ENCODE results near the gene MACC1. TPM values are rescaled to one million over a fixed set of nuclear protein-coding genes. Genes with fewer than 3 reads are reported as not detected.
"Not testable (repeated sequence)": the region's sequence is repeated elsewhere in the genome, so short reads cannot be mapped to it uniquely, and the experiment has no call there.

The MACC1 gene
- total RNA-seq, 1 donor from 2014 or later = not detected

GRCh38 chr7:20191391-20191869 lies 25.8 kb downstream of the MACC1 start:
- Histone ChIP-seq H3K36me3 (no peaks in the 10 kb centered on the region), H3K9me3 (no peaks in the 10 kb centered on the region), H3K27ac (no peak overlapping the region), H3K4me3 (no peak overlapping the region), H3K27me3 (no peaks in the 10 kb centered on the region), H3K4me1 (no peaks in the 10 kb centered on the region)
- no peak for DNase-seq (ENCODE audit: low spot score in 2 of 2)
- intact Hi-C loops (cut with DNase I) = no loop called here
- TF ChIP-seq CTCF (IDR thresholded peaks at IDR 0.05) = no peak

GRCh38 chr7:20190560-20191390 lies 26.4 kb downstream of the MACC1 start:
- Histone ChIP-seq H3K36me3 (no peaks in the 10 kb centered on the region), H3K4me1 (no peaks in the 10 kb centered on the region), H3K9me3 (no peaks in the 10 kb centered on the region), H3K27ac (no peak overlapping the region), H3K27me3 (no peaks in the 10 kb centered on the region), H3K4me3 (no peak overlapping the region)
- TF ChIP-seq CTCF (IDR thresholded peaks at IDR 0.05) = no peak
- intact Hi-C loops (cut with DNase I) = no loop called here
- no peak for DNase-seq (ENCODE audit: low spot score in 2 of 2)

GRCh38 chr7:20189852-20190251 lies 27.3 kb downstream of the MACC1 start:
- no peak for TF ChIP-seq CTCF (IDR thresholded peaks at IDR 0.05)
- H3K27me3 ChIP-seq = no peaks in the 10 kb centered on the region
- no peaks in the 10 kb centered on the region for H3K36me3 ChIP-seq
- H3K4me1 ChIP-seq = no peaks in the 10 kb centered on the region
- DNase-seq (ENCODE audit: low spot score in 2 of 2) = no peak
- intact Hi-C loops (cut with DNase I) = no loop called here
- no peaks in the 10 kb centered on the region for H3K9me3 ChIP-seq
- no peak overlapping the region for H3K4me3 ChIP-seq
- H3K27ac ChIP-seq = no peak overlapping the region

- no peaks in the 10 kb centered on the region for H3K36me3 ChIP-seq
- intact Hi-C loops (cut with DNase I) = no loop called here
- no peak for TF ChIP-seq CTCF (IDR thresholded peaks at IDR 0.05)
- no peaks in the 10 kb centered on the region for H3K9me3 ChIP-seq
- DNase-seq (ENCODE audit: low spot score in 2 of 2) = no peak
- no peak overlapping the region for H3K4me3 ChIP-seq
- no peaks in the 10 kb centered on the region for H3K27me3 ChIP-seq
- H3K27ac ChIP-seq = no peak overlapping the region
- no peaks in the 10 kb centered on the region for H3K4me1 ChIP-seq
Observed at GRCh38 chr7:20188567-20188966, 28.6 kb downstream of the MACC1 start.

- H3K4me3 ChIP-seq; H3K9me3 ChIP-seq; H3K4me1 ChIP-seq; H3K27me3 ChIP-seq; intact Hi-C loops (cut with DNase I); H3K27ac ChIP-seq; H3K36me3 ChIP-seq; DNase-seq (ENCODE audit: low spot score in 2 of 2): not testable (repeated sequence)
Observed at GRCh38 chr7:20187850-20188249, 29.3 kb downstream of the MACC1 start.

GRCh38 chr7:20185988-20186387 lies 31.2 kb downstream of the MACC1 start:
- no peaks in the 10 kb centered on the region for H3K9me3 ChIP-seq
- H3K4me3 ChIP-seq = no peak overlapping the region
- intact Hi-C loops (cut with DNase I) = no loop called here
- H3K27me3 ChIP-seq = no peaks in the 10 kb centered on the region
- no peak for TF ChIP-seq CTCF (IDR thresholded peaks at IDR 0.05)
- no peak for DNase-seq (ENCODE audit: low spot score in 2 of 2)
- no peaks in the 10 kb centered on the region for H3K4me1 ChIP-seq
- H3K27ac ChIP-seq = no peak overlapping the region
- no peaks in the 10 kb centered on the region for H3K36me3 ChIP-seq
